Measurements from ENCODE around the gene ASIC3.
"Not testable (repeated sequence)": the region's sequence is repeated elsewhere in the genome, so short reads cannot be mapped to it uniquely, and the experiment has no call there.

Gene ASIC3

GRCh38 chr7:151047976-151048815, at the start of gene ASIC3:
ASIC3 (plus strand) TSS chr7:151048531; CDS start chr7:151048886, 355 bp downstream.
- DNase-seq: no peak

- no peak for DNase-seq
Measured at GRCh38 chr7:150999001-150999400, 49.3 kb upstream of the ASIC3 start.

- DNase-seq: no peak
Measured at GRCh38 chr7:150999497-151000230, 48.7 kb upstream of the ASIC3 start.

- no peak for DNase-seq
Measured at GRCh38 chr7:151000897-151001495, 47.3 kb upstream of the ASIC3 start.

- DNase-seq: no peak
Measured at GRCh38 chr7:151001546-151001945, 46.8 kb upstream of the ASIC3 start.

- DNase-seq: peak; percentile 7
Measured at GRCh38 chr7:151003572-151003971, 44.8 kb upstream of the ASIC3 start.

GRCh38 chr7:151005566-151005965, 42.8 kb upstream of the ASIC3 start:
- no peak for DNase-seq

DNA sequence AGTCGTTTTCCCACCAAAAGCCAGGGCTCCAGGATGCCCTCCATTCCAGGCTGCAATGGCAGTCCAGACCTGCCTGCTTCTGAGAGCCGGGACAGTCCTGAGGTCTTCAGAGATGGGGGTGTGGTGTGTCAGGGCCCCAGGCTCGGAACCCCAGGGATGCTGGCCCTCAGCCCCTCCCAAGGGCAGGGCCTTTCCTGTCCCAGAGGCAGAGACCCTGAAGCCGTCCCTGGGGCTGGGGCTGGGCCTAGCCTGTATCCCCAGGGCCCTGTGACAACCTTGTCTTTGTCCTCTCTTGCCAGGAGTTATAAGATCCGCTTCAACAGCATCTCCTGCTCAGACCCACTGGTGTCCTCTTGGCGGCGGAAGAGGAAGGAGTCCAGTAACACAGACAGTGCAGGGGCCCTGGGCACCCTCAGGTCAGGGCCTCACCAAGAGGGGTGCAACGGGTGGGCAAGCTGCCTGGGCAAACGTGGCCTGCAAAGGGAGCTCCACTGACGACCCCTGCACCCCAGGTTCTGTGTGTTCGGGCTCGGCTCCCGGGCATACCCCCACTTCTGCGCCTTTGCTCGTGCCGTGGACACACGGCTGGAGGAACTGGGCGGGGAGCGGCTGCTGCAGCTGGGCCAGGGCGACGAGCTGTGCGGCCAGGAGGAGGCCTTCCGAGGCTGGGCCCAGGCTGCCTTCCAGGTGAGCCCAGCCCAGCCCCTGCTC, 41.6 kb upstream of the ASIC3 start:
- no peak for DNase-seq

- DNase-seq: no peak
Measured at GRCh38 chr7:151007469-151007898, 40.8 kb upstream of the ASIC3 start.

DNA sequence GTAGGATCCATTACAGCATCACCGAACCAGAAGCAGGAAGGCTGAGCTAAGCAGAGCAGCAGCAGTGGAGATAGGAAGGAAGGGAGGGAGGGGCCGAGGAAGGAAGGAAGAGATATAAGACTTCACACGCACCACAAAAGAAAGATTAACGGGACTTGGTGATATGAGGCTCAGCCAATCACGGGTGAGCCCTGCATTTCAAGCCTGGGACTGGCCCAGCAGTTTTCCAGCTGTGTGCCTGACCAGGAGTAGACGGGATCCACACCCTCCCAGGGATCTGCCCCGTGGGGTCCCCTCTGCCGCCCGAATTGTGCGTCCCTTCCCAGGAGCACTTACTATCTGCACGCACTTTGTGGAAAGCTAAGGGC, 40.2 kb upstream of the ASIC3 start:
- no peak for DNase-seq

GRCh38 chr7:151008511-151009323, 39.6 kb upstream of the ASIC3 start:
- no peak for DNase-seq

DNA sequence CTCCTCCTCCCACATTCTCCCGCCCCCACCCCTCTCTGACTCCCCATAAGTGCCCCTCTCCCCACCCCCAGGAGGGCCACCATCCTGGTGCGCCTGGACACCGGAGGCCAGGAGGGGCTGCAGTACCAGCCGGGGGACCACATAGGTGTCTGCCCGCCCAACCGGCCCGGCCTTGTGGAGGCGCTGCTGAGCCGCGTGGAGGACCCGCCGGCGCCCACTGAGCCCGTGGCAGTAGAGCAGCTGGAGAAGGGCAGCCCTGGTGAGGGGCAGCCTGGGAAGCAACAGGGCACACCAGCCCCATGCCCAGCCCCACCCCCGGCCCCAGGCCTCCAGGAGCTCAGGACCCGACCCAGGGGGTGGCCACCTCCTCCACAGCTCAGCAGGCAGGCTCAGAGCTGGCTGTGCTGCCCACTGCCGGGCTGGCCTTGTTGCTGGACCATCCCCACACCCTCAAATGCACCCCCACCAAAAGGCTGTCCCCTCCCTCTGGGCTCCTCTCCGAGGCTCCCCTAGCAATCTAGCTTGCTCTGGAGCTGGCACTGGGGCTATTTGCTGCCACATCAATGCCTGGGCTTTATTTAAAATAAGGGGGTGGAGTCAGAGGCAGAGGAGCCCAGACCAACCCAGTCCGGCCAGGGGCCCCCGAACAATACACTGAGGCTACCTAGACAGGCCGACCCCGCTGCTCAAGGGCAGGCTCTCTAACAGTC, 38.8 kb upstream of the ASIC3 start:
- DNase-seq: no peak

DNA sequence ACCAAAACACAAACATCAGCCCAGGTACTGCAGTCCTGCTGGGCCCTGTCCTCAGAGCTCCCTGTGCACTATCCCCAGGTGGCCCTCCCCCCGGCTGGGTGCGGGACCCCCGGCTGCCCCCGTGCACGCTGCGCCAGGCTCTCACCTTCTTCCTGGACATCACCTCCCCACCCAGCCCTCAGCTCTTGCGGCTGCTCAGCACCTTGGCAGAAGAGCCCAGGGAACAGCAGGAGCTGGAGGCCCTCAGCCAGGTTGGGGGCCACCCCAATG, 38.4 kb upstream of the ASIC3 start:
- no peak for DNase-seq

- no peak for DNase-seq
Measured at GRCh38 chr7:151010307-151011096, 37.8 kb upstream of the ASIC3 start.

DNA sequence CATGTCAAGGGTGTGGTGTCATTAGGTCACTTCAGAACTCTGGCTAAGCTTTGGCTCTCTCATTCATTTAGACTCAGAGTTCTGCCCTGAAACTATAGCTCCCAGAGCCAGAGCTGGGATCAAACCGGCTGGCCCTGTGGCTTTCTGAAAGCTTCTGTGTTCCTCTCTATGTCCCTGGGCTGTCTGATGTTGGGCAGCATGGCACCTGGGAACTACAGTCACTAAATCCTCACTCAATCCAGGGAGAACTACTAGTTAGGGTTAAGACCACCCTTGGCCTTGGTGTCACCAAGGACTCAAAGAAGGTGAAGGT, 37.3 kb upstream of the ASIC3 start:
- no peak for DNase-seq

GRCh38 chr7:151011616-151012015, 36.7 kb upstream of the ASIC3 start:
- not testable (repeated sequence) for DNase-seq

DNA sequence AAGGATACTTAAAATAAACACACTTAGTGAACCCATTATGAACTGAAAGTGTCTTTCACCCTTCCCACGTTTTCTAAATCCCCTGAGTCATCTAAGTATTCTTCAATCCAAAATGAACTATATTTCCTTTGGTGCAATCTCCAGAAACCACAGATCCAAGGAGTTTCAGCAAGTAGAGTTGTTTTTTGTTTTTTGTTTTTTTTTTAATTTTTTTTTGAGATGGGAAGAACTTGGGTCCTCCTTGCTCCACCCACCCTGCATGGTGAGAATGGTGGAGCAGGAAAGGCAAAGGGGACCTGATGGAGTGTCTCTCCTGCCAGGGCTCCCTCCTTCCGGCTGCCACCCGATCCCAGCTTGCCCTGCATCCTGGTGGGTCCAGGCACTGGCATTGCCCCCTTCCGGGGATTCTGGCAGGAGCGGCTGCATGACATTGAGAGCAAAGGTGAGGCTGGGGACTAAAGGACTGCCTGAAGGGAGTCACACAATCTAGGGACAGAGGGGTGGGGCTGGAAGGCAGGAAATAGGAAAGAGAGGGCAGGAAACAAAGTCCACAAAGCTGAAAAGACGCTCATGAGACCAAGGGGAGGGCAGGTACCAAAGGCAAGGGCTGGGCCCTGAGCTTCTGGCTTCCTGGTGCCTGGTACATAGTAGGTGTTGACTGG, 36.2 kb upstream of the ASIC3 start:
- DNase-seq: no peak

DNA sequence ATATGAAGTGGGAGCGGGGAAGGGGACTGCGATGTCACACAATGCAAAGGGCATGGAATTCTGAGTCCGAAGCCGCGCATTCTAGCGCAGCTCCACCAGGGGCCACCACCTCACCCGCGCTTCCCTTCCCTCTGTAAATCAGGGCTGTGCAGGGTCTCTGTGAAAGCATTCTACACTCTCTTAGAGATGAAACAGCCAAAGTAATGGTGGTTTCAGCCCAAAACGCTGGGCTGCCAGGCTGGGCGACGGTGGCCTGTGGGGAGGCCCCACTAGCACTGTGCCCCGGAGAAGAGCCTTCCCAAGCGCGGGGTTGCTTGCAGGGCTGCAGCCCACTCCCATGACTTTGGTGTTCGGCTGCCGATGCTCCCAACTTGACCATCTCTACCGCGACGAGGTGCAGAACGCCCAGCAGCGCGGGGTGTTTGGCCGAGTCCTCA, 35.4 kb upstream of the ASIC3 start:
- DNase-seq: peak; percentile 34

DNA sequence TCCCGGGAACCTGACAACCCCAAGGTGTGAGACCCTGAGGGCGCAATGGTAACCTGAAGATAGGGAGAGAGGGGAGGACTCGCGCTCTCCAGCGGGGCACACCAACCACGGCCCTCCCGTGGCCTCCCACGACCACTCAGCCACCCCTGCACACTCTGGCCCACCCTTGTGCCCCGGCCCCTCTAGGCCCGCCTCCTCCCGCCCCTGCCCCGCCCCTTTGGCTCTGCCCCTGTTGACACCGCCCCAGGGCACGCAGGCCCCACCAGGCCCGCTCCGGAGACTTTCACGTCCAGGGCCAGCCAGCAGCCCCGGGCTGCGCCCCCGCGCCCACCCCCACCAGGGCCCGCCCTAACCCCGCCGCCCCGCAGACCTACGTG, 35.0 kb upstream of the ASIC3 start:
- no peak for DNase-seq

DNA sequence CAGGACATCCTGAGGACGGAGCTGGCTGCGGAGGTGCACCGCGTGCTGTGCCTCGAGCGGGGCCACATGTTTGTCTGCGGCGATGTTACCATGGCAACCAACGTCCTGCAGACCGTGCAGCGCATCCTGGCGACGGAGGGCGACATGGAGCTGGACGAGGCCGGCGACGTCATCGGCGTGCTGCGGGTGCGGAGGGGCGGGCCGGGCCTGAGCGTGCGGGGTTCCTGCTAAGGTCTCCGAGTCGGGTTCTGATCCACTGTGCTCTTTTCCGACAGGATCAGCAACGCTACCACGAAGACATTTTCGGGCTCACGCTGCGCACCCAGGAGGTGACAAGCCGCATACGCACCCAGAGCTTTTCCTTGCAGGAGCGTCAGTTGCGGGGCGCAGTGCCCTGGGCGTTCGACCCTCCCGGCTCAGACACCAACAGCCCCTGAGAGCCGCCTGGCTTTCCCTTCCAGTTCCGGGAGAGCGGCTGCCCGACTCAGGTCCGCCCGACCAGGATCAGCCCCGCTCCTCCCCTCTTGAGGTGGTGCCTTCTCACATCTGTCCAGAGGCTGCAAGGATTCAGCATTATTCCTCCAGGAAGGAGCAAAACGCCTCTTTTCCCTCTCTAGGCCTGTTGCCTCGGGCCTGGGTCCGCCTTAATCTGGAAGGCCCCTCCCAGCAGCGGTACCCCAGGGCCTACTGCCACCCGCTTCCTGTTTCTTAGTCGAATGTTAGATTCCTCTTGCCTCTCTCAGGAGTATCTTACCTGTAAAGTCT, 34.4 kb upstream of the ASIC3 start:
- DNase-seq: peak; percentile 27
